Astrocyte of the spinal cord (primary cell): ENCODE measurements around the gene B2M.
"Not testable (repeated sequence)": the region's sequence is repeated elsewhere in the genome, so short reads cannot be mapped to it uniquely, and the experiment has no call there.

Experiments used
- DNase-seq: peaks from one replicate; pipeline ENCODE4 v3.0.0; 2011; ENCODE audit warnings: low read depth, low spot score
- H3K4me3 ChIP-seq: 2 replicates; pipeline ENCODE4 v1.5.1; 2011; ENCODE audit warnings: low read depth, mild to moderate bottlenecking, low read length, moderate library complexity
- CTCF ChIP-seq: IDR thresholded peaks from 2 replicates; pipeline ENCODE4 v1.5.1; 2012; ENCODE audit warnings: low read depth, mild to moderate bottlenecking, low read length, inconsistent platforms
- in situ Hi-C: cut with HindIII; loops from 2 replicates; pipeline ENCODE4 v1.10.0; 2017; ENCODE audit warnings: low sequenced_read_pairs

B2M gene

DNA sequence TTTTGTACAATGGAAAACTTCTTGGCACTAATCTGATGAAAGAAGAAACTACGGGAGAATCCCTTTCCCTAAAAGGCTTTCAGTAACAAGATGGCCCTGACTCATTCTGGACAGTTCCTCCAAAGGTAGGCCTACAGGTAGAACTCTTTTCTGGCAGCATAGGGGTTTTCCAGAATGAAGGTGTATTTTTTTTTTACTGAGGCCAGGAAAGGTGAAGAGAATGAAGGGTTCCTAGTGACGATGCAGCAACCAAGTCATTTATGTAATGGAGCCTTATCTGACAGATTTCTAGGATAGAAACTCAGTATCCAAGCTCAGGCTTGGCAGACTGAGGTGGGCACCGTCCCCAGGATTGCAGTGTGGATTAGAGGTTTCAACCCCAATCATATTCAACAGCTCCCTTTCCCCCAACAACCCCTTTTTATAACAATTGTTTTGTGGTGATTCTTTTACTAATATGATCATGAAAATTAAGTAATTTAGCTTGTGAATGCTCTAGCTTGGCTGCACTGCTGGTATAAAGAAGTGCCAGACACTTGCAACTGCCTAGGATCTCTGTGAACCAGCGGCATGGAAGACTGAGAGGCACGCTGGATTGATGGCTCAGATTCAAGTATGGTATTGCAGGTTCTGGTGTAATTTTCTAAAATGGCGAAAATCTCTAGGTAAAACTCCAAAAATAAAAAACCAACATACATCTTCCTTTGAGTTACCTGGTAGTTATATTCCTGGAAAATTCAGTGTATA is 16.3 kb downstream of the B2M start:
- H3K4me3 ChIP-seq, result no peak overlapping the region
- TF ChIP-seq CTCF, result no peak
- no peak for DNase-seq
- in situ Hi-C loops, result no loop called here

DNA sequence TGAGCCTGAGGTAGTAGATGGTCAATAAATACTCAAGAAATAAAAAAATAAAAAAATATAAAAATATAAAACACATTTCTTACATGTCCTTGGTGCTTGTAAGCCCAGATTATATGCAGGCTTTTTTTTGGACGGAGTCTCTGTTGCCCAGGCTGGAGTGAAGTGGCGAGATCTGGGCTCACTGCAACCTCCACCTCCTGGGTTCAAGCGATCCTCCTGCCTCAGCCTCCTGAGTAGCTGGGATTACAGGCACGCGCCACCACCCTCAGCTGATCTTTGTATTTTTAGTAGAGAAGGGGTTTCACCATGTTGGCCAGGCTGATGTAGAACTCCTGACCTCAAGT is 16.9 kb downstream of the B2M start:
- peak; percentile 32 for DNase-seq
- in situ Hi-C loops, result not testable (repeated sequence)
- H3K4me3 ChIP-seq, result peak overlapping the region; percentile 89

DNA sequence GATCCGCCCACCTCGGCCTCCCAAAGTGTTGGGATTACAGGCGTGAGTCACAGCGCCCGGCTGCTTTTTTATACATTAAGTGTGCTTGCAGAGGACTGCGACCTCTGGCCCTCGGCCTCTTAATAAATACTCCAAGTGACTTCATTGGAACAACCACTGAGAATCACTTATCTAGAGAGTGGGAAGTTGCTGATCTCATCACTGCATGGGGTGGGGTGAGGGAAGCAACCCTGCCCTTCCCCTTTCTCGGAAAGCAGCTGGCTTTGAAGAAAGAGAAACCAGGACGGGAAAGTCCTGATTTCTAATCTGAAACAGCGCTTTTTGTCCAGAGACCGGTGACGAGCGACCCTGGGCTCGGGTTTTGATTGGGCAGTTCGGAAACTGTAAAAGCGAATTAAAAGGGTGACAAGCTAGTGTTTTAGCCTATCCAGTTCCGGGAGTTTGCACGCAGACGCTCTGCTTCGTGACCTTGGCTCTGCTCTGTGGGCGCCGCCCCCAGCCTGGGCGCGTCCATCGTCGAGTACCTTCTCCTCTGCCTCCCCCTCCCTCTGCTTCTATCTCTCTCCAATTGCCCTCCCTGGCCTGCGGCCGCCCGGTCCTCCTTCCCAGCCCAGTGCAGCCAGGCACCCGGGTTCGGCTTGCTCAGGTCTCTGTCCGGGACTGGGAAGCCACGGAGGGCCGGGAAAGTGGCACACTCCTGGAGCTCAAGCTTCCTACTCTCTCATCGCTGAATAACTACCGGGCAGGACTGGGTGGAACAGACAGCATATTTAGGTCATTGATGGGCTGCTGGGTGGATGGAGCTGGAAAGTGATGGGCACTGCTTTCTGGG is 17.5 kb downstream of the B2M start:
- in situ Hi-C loops, result no loop called here
- no peak for TF ChIP-seq CTCF
- peak overlapping the region; percentile 89 for H3K4me3 ChIP-seq
- peak; percentile 100 for DNase-seq

DNA sequence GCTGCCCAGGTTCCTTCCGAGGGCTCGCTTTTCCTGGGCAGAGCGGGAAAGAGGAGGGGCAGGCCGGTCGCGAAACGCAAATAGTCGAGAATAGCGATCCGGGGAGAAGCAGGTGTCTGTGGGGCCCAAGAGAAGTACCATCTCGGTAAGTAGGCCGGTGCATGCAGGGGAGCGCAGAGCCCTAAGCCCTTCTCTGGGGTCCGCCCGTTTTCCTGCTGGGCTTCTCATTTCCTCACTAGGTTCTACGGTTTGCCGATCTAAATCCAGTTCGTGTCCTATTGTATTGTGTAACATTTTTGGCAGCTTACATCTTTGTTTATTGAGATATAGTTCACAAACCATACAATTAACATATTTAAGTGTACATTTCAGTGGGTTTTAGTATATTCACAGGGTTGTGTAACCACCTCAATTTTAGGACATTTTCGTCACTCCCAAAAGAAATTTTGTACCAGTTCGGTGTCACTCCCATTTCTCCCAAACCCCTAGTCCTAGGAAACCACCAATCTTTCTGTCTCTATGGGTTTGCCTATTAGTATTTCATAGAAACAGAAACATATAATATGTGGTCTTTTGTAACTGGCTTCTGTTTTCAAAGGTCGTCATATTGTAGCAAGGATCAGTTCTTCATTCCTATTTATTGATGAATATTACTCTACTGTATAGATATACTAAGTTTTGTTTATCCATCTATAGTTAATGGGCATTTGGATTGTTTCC is 18.3 kb downstream of the B2M start:
- no peak for TF ChIP-seq CTCF
- in situ Hi-C loops, result no loop called here
- H3K4me3 ChIP-seq, result peak overlapping the region; percentile 89
- no peak for DNase-seq

DNA sequence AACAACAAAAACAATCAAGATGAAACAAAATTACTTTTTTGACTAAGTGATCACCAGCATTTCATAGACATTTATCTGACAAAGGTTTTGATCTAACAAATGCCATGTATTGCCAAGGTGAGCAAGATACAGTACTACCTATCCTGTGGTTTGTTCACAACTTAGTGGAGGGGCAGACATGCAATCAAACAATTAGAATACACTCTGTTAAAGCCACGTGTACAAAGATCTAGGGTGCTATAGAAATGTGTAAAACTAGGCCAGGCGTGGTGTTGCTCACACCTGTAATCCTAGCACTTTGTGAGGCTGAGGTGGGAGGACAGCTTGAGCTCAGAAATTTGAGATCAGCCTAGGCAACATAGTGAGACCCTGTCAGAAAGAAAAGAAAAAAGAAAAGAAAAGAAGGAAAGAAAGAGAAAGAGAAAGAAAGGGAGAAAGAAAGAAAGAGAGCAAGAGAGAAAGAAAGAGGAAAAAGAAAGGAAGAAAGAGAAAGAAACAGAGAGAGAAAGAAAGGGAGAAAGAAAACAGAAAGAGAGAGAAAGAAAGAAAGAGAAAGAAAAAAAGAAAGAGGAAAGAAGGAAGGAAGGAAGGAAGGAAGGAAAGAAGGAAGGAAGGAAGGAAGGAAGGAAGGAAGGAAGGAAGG is 23.6 kb downstream of the B2M start:
- DNase-seq, result no peak
- in situ Hi-C loops, result no loop called here
- no peak overlapping the region for H3K4me3 ChIP-seq
- no peak for TF ChIP-seq CTCF

- no peak for TF ChIP-seq CTCF
- DNase-seq, result no peak
- H3K4me3 ChIP-seq, result no peak overlapping the region
- in situ Hi-C loops, result no loop called here
These were observed 24.3 kb downstream of the B2M start for GRCh38 chr15:44735482-44736180.
